Tibial artery (tissue), 4 donors: ENCODE data around the gene EXD2.

ENCODE experiments used
- DNase-seq, 2 donors: peaks; one replicate each; pipeline ENCODE4 v3.0.0-alpha.2; 2019
- H3K27ac ChIP-seq, 2 donors: fragments of 200-600 bp; sonication (generic) in 1 of 2; 1 replicate in 1 of 2; 2 replicates in 1 of 2; pipeline ENCODE4 v1.5.1; 2018 to 2019; ENCODE audit warnings: mild to moderate bottlenecking in 1 of 2
- H3K27me3 ChIP-seq, 2 donors: fragments of 200-600 bp; sonication (generic) in 1 of 2; one replicate each; pipeline versions ENCODE4 v1.5.1 to v1.6.0; 2016 to 2019
- H3K36me3 ChIP-seq, 3 donors: fragments of 200-600 bp; sonication (generic) in 2 of 3; one replicate each; pipeline ENCODE4 v1.5.1; 2016 to 2019; ENCODE audit warnings: mild to moderate bottlenecking in 2 of 3
- H3K4me1 ChIP-seq, 4 donors: fragments of 200-600 bp; sonication (generic) in 2 of 4; 1 replicate in 3 of 4; 2 replicates in 1 of 4; pipeline ENCODE4 v1.5.1; 2016 to 2019
- H3K4me3 ChIP-seq, 2 donors: fragments of 200-600 bp; sonication (generic) in 1 of 2; 1 replicate in 1 of 2; 2 replicates in 1 of 2; pipeline ENCODE4 v1.5.1; 2018 to 2019; ENCODE audit warnings: mild to moderate bottlenecking in 2 of 2
- H3K9me3 ChIP-seq, 3 donors: fragments of 200-600 bp; sonication (generic) in 1 of 3; one replicate each; pipeline ENCODE4 v1.5.1; 2016 to 2019
- CTCF ChIP-seq, 2 experiments: fragments of 200-600 bp in 1 of 2; fragments of 450-650 bp in 1 of 2; IDR thresholded peaks; one replicate each; pipeline ENCODE4 v1.5.1; 2017 to 2019; ENCODE audit warnings: antibody characterized with exemption in 2 of 2, mild to moderate bottlenecking in 1 of 2, moderate library complexity in 1 of 2
- intact Hi-C: fragments of 100-400 bp; cut with DNase I; formaldehyde crosslinking; loops from one replicate; pipeline ENCODE4 v1.15.0; 2023; ENCODE audit warnings: low total_unique reads

EXD2 gene

DNA sequence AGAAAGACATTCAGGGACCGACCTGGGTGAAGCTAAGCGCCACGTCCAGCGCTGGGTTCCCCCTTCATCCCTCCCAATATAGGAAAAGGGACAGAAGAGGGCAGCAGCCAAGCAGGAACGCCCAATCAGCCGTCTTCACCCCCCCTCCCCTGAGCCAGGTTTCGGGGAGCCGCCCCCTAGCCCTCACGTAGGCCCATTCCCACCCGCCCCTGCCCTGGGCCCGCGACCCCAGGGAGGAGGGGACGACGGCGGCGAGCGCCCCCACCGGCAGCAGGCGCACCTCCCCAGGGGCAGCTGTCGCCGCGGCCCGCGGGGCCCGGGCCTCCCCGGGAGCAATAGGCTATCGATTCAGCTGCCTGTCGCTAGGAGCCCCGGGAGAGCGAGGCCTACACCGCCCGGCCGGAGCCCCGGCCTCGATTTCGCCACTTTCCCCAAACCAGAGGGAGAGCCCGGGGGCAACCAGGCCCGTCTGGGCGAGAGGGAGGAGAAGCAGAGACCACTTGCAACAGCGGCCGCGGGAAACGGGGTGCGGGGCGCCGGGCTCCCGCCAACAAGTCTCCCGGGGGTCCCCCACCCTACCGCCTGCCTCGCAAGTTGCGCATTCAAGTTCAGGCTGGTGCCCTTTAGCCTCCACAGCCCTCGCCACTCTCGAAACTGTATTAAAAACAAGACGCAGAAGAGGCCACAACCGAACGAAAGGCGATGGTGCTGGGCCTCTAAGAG is 39.7 kb upstream of the EXD2 start:
- peak; percentile 67 to 84 for DNase-seq
- H3K27ac ChIP-seq: peak overlapping the region; percentile 91 to 98
- peak; percentile 43 to 47 for TF ChIP-seq CTCF (IDR thresholded peaks at IDR 0.05)
- no peaks in the 10 kb centered on the region for H3K27me3 ChIP-seq
- H3K4me3 ChIP-seq: peak overlapping the region; percentile 69 to 95
- no peaks in the 10 kb centered on the region for H3K9me3 ChIP-seq
- intact Hi-C loops: no loop called here
- peaks cover 0 to 39% (median 28%) of the 10 kb centered on the region in 4 donors for H3K4me1 ChIP-seq
- peaks cover 0 to 9% (median 0%) of the 10 kb centered on the region in 3 donors for H3K36me3 ChIP-seq

DNA sequence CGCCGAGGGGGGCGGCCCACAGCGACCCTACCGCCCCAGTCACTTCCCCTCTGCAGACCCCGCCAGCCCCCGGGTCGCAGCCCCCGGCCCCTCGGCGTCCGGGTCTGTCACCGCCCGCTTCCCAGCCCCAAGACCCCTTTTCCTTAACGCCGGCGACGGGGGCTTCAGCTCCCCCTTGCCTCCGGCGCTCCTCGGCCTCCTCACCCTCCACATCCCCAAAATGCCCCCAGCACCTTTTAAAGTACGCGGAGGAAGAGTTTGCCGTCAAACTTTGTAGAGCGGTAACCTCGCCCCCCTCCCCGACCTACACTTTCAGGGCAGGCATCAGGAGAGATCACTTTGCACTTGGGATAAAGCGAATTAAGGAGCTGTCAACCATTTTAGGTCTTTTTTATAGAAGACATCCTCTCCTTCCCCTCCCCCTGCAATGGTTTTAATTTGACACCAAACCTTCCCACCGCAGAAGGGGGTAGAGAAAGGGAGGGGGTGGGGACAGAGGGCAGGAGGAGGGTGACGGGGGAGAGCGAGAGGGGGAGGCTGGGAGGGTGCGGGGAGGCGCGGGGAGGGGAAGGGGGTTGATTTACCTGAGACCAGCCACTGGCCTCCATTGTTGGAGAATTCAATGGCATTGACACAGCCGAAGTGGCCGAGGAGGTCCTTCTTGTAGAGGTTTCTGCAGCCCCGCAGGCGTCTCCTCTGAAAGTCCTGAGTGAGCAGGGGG is 39.0 kb upstream of the EXD2 start:
- H3K27me3 ChIP-seq: no peaks in the 10 kb centered on the region
- DNase-seq: peak in 1 of 2 donors; percentile 65
- TF ChIP-seq CTCF (IDR thresholded peaks at IDR 0.05): no peak

DNA sequence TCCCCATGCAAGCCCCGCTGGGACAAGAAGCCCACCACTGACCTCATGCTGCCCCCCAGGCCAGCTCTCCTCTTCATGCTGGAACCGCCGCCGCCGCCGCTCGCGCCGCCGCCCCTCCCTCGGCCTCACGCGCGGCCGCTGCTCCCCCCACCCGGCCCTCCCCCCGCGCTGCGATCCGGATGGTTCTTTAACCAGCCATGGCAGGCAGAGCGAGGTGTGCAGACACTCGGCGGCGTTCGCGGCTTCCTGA is 38.5 kb upstream of the EXD2 start, which contains the start of gene DCAF5:
TSS of gene DCAF5 (minus strand) at position 218 of the 250 bp plus-strand sequence. CDS start at position 77, 141 bp downstream.
- DNase-seq: peak; percentile 94 to 96
- Histone ChIP-seq H3K4me3 (peak within 1 kb of the TSS; percentile 69 to 95), H3K27me3 (no peaks in the 10 kb centered on the region), H3K4me1 (peaks cover 0 to 39% (median 28%) of the 10 kb centered on the region in 4 donors), H3K27ac (peak within 1 kb of the TSS; percentile 91 to 98), H3K9me3 (no peaks in the 10 kb centered on the region), H3K36me3 (peaks cover 0 to 9% (median 0%) of the 10 kb centered on the region in 3 donors)
- intact Hi-C loops: no loop called here
- TF ChIP-seq CTCF (IDR thresholded peaks at IDR 0.05): no peak

More for the DNA sequence above, 39.0 kb upstream of the EXD2 start:
- intact Hi-C loops: no loop called here
- Histone ChIP-seq H3K4me3 (peak overlapping the region; percentile 69 to 95), H3K36me3 (peaks cover 0 to 9% (median 0%) of the 10 kb centered on the region in 3 donors), H3K27ac (peak overlapping the region; percentile 91 to 98), H3K4me1 (peaks cover 0 to 39% (median 28%) of the 10 kb centered on the region in 4 donors), H3K9me3 (no peaks in the 10 kb centered on the region)

DNA sequence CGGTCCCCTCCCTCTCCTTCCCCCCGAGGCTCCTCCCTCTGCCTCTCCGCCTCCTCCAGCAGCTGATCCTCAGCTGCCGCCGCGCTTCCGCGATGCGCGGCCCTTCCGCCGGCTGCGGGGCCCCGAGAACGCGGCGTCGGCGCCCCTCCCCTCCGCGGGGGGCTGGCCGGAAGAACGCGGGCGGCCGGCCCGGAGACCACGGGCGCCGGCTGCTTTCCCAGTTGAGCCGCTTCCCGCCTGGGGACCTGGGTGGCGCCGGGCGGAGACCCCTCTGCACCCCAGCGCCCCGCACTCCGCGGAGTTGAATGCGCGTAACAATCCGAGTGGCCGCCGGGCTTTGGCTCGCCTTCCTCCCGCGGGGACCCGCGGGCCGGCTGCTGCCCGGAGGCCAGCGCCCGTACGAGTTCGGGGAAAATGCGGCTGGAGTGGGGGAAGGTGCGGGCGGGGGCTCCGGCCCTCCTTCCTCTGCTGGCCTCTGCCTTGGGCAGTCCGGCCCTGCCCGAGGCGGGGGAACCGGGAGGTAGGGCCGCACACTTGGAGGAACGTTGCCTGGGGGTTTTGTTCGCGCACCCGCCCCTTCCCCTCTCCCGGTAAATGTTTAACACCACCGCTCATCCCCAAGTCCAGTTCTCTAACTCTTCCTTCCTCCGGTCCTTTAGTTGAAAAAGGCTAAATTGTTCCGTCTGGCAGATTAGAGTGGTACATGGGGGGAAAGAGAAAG is 38.0 kb upstream of the EXD2 start:
- Histone ChIP-seq H3K9me3 (no peaks in the 10 kb centered on the region), H3K4me3 (peak overlapping the region; percentile 69 to 95), H3K27ac (peak overlapping the region; percentile 91 to 98), H3K27me3 (no peaks in the 10 kb centered on the region), H3K36me3 (peaks cover 0 to 8% (median 0%) of the 10 kb centered on the region in 3 donors), H3K4me1 (peaks cover 0 to 39% (median 25%) of the 10 kb centered on the region in 4 donors)
- intact Hi-C loops: no loop called here
- DNase-seq: no peak
- no peak for TF ChIP-seq CTCF (IDR thresholded peaks at IDR 0.05)

GRCh38 chr14:69153873-69154270 is 37.4 kb upstream of the EXD2 start:
- intact Hi-C loops: no loop called here

More at GRCh38 chr14:69153873-69154270, 37.4 kb upstream of the EXD2 start:
- peaks cover 0 to 38% (median 24%) of the 10 kb centered on the region in 4 donors for H3K4me1 ChIP-seq
- no peak for TF ChIP-seq CTCF (IDR thresholded peaks at IDR 0.05)
- DNase-seq: peak in 1 of 2 donors; percentile 42
- H3K36me3 ChIP-seq: peaks cover 0 to 3% (median 0%) of the 10 kb centered on the region in 3 donors
- no peaks in the 10 kb centered on the region for H3K9me3 ChIP-seq
- H3K4me3 ChIP-seq: peak overlapping the region; percentile 69 to 95
- peak overlapping the region; percentile 91 to 98 for H3K27ac ChIP-seq
- H3K27me3 ChIP-seq: no peaks in the 10 kb centered on the region
